LNCAP (cell line): ENCODE measurements around the gene PDK1.

ENCODE experiments used
- TF ChIP-seq, protein P1 (sequence below): fragments of 450-650 bp; IDR thresholded peaks from 2 replicates; pipeline ENCODE4 v1.5.1; 2017; ENCODE audit warnings: mild to moderate bottlenecking

Gene PDK1

GRCh38 chr2:172596776-172597175 lies 40.9 kb downstream of the PDK1 start:
- TF ChIP-seq, protein P1, sequence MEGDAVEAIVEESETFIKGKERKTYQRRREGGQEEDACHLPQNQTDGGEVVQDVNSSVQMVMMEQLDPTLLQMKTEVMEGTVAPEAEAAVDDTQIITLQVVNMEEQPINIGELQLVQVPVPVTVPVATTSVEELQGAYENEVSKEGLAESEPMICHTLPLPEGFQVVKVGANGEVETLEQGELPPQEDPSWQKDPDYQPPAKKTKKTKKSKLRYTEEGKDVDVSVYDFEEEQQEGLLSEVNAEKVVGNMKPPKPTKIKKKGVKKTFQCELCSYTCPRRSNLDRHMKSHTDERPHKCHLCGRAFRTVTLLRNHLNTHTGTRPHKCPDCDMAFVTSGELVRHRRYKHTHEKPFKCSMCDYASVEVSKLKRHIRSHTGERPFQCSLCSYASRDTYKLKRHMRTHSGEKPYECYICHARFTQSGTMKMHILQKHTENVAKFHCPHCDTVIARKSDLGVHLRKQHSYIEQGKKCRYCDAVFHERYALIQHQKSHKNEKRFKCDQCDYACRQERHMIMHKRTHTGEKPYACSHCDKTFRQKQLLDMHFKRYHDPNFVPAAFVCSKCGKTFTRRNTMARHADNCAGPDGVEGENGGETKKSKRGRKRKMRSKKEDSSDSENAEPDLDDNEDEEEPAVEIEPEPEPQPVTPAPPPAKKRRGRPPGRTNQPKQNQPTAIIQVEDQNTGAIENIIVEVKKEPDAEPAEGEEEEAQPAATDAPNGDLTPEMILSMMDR = no peak

GRCh38 chr2:172597176-172597842 lies 41.4 kb downstream of the PDK1 start:
- TF ChIP-seq, protein P1 = no peak

- TF ChIP-seq, protein P1 = no peak
Observed at GRCh38 chr2:172599947-172600346, 44.1 kb downstream of the PDK1 start.

- TF ChIP-seq, protein P1 = no peak
Observed at GRCh38 chr2:172600557-172601008, 44.7 kb downstream of the PDK1 start.

DNA sequence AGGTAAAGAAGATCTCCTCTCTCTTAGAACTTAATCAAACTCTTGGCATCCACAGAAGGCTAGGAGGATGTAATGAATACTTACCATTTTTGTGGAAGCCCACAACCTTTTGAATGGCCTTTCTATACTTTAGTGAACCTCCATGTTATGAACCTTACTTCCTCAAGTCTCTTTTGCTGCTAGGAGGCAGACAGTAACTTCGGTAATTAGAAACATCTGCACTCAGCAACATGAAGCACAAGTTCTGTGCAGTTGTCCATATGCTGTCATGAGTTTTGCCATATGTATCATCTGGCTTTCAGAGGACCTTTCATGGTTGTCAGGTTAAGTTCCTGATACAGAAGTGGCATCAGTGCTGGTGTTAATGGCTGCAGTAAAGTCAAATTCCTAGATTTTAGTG lies 50.4 kb downstream of the PDK1 start:
- TF ChIP-seq, protein P1 = no peak

GRCh38 chr2:172607379-172607928 lies 51.6 kb downstream of the PDK1 start:
- TF ChIP-seq, protein P1 = no peak

- TF ChIP-seq, protein P1 = no peak
Observed at GRCh38 chr2:172609488-172609887, 53.6 kb downstream of the PDK1 start.
